HG02970 (cell line): ENCODE measurements around the gene RBM44.

Experiments used
- ATAC-seq: cut with Tn5 transposase; IDR thresholded peaks from one replicate; pipeline ENCODE4 v1.9.1; 2021; ENCODE audit warnings: mild to moderate bottlenecking, moderate library complexity, moderate number of reproducible peaks; ENCODE audit not compliant: unreplicated experiment, low FRiP score

The RBM44 gene

DNA sequence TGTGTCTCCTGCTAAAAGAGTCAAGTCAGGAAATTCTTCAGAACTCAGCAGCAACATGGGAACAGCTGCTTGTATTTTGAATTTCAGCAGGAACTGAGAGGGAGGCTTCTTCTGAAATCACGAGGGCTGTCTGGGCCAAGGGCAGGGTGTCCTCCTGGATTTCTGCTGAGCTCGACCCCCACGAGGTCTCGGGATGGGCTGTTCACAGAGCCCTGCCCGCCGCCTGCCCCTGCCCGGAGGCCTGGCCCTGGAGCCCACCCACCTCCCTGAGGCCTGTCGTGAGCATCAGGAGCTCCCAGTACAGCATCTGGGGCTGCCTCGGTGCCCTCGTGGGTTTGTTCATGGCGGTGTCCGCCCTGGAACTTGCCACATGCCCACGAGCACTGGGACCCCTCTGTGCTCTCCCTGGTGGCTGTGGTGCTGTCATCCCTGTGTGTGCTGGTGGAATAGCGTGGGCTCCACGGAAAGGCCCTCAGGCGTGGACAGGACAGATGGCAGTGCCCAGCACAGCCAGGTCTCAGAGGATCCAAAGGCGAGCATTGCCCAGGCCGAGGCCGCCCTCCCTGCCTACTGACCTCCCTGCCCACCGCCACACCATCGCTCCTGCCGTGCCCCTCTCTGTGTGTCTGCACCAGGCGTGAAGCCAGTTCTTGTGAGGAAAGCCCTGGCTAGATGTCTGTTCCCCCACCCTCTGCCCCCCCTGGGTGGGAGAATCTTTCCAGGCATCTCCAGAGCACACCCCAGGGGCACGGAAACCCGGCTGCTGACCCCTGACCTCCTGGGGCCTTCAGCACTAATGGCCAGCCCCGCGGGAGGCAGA is 86.7 kb downstream of the RBM44 start:
- ATAC-seq: no peak

DNA sequence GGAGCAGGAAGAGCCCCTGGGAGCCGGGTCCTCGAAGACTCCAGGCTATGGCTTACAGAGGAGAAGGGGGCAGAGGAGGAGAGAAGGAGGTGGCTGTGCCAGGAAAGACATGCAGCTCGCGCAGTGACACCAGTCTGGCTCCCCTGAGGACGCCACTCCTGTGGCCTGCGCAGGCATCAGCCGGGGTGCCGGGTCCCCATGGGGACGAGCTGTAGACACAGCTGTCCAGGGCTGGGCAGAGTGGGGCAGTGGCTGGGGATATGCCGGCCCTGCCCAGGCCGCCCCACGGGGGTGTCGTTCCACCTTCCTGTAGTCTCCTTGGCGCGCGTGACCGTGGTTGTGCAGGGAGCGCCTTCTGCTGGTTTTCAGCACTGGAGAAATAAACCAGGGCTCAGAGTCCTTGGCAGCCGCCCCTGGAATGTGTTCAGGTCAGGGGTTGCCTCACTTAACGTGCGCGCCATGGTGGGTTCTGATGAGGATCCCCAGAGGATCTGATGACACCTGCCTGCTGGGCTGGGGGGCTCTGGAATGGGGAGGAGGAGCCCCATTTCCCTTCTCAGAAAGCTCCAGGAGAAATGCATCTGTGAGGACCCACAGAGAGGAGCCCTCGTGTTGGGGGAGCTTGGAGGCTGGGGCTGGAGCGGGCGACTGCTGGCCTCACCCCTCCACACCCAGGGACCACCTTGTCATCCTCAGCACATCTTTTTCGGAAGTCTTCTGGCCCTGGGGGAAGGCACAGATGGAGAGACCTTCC is 87.5 kb downstream of the RBM44 start:
- ATAC-seq: no peak

DNA sequence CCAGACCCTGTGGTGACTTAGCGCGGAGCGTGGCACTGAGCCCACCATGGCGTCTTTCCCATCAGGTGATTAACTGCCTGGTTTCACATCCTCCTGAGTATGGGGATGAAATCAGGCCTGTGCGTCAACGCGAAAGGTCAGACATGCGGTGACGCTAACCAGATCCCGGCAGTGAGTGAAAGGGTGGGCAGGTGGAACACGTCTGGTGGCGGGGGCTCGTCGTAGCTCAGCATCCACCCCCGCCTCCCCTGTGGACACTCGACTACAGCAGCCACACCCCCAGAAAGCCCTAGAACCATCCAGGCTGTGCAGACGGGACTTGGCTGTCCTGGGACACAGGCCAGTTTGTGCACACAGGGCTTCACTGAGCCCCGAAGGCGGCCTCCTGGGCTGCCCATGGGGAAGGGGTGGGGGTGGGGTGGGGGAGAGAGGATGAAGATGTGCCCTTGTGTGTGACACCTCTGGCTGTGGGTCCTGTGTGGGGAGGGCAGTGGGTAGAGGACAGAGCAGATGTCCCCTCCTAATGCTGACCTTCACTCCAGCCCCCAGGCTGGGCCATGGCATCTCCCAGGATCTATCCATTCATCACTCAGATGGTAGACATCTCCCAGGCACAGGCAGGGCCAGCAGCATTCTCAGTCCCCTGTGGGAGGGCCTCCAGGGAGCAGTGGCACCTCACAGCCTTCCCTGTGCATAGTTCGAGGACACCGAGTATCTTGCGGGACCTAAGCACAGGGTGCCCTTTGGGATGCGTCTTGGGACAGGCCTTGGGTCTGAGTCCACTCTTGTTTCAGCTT is 88.3 kb downstream of the RBM44 start:
- no peak for ATAC-seq

- ATAC-seq: no peak
Observed at GRCh38 chr2:237888389-237888788, 89.8 kb downstream of the RBM44 start.

DNA sequence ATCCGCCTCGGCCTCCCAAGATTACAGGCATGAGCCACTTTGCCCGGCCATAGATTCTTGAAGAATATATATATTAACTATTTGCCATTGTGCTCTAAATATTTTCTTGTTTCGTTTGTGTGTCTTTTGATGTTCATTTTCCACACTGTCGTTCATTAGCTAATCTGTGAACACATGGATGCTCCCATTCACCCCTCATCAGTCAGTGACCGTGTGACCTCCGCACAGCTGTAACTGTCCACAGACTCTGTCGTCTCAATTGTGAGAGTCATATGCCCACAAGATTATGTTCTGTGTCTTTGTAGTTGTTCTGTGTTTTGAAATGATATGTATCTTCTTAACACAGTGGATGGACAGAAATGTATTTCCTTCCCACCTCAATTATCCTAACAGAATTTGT is 90.4 kb downstream of the RBM44 start:
- no peak for ATAC-seq

GRCh38 chr2:237889811-237890210 is 91.2 kb downstream of the RBM44 start:
- no peak for ATAC-seq
